Measurements from ENCODE around the gene ECD.

DNA sequence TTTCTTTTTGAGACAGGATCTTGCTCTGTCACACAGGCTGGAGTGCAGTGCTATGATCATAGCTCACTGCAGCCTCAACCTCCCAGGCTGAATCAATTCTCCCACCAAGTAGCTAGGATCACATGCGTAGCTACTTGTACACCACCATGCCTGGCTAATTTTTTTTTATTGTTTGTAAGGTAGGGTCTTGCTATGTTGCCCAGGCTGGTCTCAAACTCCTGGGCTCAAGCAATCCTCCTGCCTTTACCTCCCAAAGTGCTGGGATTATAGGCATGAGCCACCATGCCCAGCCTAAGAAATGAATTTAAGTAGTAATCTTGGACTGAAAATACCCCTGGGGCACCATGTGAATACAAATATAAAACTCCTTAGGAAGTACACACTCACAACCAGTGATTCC is 51.8 kb downstream of the ECD start:
- TF ChIP-seq, protein P1, sequence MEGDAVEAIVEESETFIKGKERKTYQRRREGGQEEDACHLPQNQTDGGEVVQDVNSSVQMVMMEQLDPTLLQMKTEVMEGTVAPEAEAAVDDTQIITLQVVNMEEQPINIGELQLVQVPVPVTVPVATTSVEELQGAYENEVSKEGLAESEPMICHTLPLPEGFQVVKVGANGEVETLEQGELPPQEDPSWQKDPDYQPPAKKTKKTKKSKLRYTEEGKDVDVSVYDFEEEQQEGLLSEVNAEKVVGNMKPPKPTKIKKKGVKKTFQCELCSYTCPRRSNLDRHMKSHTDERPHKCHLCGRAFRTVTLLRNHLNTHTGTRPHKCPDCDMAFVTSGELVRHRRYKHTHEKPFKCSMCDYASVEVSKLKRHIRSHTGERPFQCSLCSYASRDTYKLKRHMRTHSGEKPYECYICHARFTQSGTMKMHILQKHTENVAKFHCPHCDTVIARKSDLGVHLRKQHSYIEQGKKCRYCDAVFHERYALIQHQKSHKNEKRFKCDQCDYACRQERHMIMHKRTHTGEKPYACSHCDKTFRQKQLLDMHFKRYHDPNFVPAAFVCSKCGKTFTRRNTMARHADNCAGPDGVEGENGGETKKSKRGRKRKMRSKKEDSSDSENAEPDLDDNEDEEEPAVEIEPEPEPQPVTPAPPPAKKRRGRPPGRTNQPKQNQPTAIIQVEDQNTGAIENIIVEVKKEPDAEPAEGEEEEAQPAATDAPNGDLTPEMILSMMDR (IDR thresholded peaks at IDR 0.05), result no peak
- TF ChIP-seq POLR2A (IDR thresholded peaks at IDR 0.05), result no peak
